Activated CD8-positive, alpha-beta memory T cell treated with anti-CD3 and anti-CD28 coated beads, Interleukin-2, amount 50 U/mL, for 1 hour (primary cell): ENCODE data around the gene PHKB.
"Not testable (repeated sequence)": the region's sequence is repeated elsewhere in the genome, so short reads cannot be mapped to it uniquely, and the experiment has no call there.

Experiments
- DNase-seq: peaks from one replicate; pipeline ENCODE4 v3.0.0-alpha.2; 2020; ENCODE audit errors: extremely low read depth

The PHKB gene

DNA sequence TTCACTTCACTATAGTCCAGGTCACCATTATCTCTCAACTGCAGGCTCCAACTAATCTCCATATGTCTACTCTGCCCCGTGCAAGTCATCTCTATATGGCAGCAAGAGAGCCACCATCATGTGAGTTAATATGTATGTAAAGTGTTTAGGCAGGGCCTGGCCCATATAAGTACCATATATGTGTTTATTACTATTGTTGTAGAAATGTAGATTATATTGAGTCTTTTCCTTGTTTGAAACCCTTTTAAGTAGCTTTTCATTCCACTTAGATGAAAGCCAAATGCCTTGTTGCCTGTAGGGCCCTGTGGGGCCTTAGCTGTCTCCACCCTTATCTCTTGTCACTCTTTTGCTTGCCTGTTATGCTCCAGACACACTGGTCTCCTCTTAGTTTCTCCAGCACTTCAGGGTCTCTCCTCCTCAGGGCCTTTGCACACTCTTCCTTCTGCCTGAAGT, 164.0 kb downstream of the PHKB start:
- no peak for DNase-seq

DNA sequence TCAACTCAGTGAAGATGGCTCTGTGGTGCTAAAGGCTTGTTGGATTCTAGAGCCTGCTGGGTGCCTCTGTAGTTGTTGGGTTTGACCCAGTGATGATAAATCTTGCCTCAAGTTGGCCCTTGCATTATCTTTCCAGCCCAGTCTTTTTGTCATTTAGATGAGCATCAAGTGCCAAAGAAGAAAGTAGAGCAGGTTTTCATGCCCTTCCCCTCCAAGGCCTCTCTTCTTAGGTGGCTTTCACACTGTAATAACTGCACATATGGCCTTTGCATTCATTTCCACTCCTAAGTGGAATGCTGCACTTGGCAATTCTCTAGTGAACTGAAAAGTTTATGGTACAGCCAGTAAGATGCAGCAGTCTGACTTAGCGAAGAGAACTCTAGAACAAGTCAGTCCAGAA, 165.1 kb downstream of the PHKB start:
- no peak for DNase-seq

GRCh38 chr16:47627085-47627639, 166.0 kb downstream of the PHKB start:
- DNase-seq: no peak

- DNase-seq: no peak
These were observed 166.6 kb downstream of the PHKB start for GRCh38 chr16:47627721-47628120.

- no peak for DNase-seq
These were observed 170.0 kb downstream of the PHKB start for GRCh38 chr16:47631131-47631530.

DNA sequence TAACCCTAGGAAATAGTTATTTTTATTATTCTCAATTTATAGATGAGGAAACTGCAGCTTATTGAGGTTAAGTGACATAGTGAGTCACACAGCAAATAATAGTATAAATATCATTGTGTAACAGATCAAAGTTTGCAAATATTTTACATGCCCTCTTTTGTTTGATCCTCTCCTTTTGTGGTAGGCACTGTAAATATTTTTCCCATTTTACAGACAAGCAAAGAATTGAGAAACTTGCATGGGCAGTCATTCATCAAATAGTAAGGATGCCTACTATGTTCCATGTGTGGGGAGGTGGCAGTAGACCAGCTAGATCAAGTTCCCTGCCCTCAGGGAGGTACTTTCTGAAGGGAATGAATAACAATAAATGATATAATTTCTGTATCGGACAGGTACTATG, 173.0 kb downstream of the PHKB start:
- DNase-seq: no peak

DNA sequence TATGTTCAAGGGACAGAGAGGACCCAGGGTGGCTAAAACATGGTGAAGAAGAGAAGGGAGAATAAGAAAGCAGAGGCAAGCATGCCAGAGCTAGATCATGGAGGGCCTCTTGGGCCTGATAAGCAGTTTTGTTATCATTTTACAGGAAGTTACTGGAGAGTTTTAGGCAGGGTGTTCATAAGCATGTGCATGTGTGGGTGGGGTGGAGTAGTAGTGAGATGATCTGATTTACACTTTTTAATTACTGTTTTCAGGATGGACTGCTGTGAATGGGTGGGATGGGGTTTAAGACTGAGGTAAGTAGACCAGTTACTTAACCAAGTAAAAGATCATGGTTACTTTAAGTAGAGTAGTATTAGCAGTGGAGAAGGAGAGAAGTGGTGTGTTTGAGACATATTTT, 173.6 kb downstream of the PHKB start:
- no peak for DNase-seq

GRCh38 chr16:47636501-47637099, 175.5 kb downstream of the PHKB start:
- no peak for DNase-seq

GRCh38 chr16:47638175-47638574, 177.0 kb downstream of the PHKB start:
- DNase-seq: no peak

- DNase-seq: no peak
These were observed 179.5 kb downstream of the PHKB start for GRCh38 chr16:47640661-47641060.

DNA sequence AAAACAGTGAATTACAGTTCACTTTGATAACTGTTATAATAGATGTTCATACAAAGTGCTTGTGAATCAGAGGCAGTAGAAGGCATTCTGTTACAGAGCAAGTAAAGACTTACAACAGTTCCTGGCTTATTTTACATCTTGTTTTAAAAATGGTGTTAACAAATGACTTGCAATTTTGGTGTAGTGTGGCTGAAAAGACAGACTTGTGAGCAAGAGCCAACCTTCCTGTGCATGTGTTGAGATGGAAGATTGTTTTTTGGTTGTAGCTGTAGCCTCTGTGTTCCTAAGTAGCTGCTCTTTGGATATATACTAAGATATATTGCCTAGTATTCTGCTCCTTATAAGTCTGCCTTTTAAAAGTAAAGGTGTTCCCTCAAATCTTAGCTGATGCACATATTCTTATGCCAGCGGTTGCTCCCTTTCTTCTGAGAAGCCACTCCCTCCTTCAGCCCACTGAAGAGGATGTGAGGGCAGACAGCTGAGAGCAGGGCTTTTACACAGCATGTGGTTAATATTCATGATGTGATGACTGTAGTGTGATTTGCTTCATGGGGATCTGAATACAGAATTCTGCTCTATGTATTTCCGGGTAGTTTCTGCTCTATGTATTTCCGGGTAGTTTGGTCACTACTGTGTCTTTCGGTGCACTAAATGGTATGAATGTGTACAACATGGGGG, 182.3 kb downstream of the PHKB start:
- DNase-seq: no peak

GRCh38 chr16:47644166-47644565, 183.0 kb downstream of the PHKB start:
- DNase-seq: no peak

GRCh38 chr16:47644661-47645060, 183.5 kb downstream of the PHKB start:
- no peak for DNase-seq

DNA sequence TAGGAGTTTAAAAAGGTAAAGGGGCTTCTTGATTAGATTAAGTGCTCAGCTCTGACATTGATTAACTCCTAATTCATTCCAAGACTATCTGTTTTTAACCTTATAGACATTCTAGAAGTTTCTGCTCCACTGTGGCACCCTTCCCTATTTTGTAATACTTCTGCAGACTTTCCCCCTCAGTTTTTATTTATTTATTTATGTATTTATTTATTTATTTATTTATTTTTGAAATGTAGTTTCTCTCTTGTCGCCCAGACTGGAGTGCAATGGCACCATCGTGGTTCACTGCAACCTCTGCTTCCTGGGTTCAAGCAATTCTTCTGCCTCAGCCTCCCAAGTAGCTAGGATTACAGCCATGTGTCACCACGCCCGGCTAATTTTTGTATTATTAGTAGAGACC, 185.8 kb downstream of the PHKB start:
- DNase-seq: no peak

- no peak for DNase-seq
These were observed 195.9 kb downstream of the PHKB start for GRCh38 chr16:47657032-47657431.

DNA sequence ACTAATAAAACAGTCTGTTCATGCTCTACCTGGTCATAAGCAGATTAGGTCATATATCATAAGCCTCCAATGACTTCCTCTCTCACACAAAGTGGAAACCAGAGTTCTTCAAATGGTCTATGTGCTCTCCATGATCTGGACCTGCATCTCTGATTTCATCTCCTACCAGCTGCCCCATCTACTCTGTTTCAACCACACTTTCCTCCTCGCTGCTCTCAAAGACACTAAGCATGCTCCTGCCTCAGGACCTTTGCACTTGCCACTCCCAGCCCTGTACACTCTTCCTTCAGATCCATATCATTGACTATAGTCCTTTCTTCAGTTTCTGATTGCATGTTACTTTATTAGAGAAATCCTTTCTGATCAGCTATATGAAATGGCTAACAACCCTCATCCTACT, 196.8 kb downstream of the PHKB start:
- DNase-seq: no peak

DNA sequence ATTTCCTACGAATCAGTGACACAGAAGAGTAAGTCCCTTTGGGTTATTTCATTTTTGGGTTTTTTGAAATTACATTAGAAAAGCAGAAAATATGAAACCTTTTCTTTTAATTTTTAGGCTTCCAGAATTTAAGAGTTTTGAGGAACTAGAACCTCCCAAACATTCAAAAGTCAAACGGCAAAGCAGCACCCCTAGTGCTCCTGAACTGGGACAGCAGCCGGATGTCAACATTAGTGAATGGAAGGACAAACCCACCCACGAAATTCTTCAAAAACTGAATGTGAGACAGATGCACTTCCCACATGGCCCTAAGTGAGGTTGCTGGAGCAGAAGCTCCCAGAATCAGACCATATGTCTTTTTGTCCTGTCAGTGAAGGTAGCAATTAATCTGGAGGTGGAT, 199.4 kb downstream of the PHKB start:
- no peak for DNase-seq

DNA sequence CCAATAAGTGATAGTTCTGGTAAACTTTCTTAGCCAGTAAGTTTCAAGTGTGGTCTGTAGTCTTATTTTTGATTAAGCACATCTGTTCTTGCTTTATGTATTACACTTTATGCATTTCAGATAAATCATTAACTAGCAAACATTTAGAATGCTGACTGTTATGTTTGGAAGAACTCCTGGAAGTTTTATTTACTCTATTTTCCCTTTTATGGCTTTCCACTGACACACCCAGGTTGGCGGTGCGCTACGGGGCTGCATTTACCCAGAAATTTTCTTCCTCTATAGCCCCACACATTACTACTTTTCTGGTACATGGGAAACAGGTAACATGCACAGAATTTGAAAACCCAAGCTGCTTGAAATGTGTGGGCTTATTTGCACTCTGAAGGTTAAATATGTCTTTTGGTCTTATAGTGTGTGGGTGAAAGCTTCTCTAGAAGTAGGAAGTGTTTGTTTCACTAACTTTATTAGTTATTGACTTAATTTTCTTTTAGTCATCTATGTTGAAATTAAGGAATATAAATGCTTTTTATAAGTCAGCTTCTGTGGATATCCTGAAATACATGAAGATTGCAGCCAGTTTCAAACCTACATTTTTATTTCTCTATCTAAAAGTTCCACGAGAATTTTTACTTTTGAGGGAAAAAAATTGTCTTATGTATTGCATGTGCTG, 203.7 kb downstream of the PHKB start:
- no peak for DNase-seq

DNA sequence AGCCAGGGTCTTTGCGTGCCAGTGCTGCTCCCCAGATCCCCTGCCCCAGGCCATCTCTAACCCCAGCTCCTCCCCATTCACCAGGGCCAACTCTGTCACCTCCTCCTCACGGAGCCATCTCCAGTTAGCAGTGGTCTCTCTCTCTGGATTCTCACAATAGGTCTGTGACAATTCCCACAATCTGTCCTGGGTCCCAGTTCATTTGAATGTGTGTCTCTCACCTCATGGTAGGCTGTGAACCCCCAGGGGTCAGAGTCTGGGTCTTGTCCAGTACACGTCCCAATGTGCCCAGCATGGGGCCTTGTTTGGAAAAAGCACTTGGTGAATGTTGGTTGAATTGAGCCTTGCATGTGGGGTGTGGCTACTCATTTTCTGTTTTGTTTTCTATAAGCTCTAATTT, 205.3 kb downstream of the PHKB start:
- no peak for DNase-seq

DNA sequence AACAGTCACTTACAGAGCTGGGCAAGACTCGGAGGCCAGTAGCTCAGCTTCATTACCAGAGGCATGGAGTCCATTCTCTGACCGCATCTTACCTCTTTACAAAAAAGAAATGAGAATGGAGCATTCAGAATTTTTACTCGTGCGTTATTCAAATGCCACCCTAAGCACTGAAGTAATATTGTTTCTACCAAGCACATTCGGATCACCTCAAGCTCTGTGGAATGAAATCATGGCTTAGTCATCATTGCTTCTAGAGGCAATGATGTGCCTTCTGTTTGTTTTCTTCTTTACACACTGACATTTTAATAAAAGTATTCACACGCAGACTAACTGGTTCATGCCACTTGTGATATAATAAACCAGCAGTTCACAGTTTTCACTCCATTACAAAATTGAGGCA, 206.8 kb downstream of the PHKB start:
- DNase-seq: no peak

- no peak for DNase-seq
These were observed 211.3 kb downstream of the PHKB start for GRCh38 chr16:47672475-47672874.

- no peak for DNase-seq
These were observed 215.6 kb downstream of the PHKB start for GRCh38 chr16:47676635-47677177.

DNA sequence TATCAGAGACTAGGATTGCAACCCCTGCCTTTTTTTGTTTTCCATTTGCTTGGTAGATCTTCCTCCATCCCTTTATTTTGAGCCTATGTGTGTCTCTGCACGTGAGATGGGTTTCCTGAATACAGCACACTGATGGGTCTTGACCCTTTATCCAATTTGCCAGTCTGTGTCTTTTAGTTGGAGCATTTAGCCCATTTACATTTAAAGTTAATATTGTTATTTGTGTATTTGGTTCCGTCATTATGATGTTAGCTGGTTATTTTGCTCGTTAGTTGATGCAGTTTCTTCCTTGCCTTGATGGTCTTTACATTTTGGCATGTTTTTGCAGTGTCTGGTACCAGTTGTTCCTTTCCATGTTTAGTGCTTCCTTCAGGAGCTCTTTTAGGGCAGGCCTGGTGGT, 220.4 kb downstream of the PHKB start:
- not testable (repeated sequence) for DNase-seq
